GM19397 (cell line): Measurements from ENCODE around the gene REG1B.
"Not testable (repeated sequence)": the region's sequence is repeated elsewhere in the genome, so short reads cannot be mapped to it uniquely, and the experiment has no call there.

ENCODE experiments used
- ATAC-seq: cut with Tn5 transposase; IDR thresholded peaks from one replicate; pipeline ENCODE4 v1.9.1; 2021; ENCODE audit warnings: mild to moderate bottlenecking, moderate library complexity; ENCODE audit not compliant: unreplicated experiment

REG1B gene

GRCh38 chr2:79085382-79085781 lies 2.4 kb downstream of the REG1B start:
- no peak for ATAC-seq

DNA sequence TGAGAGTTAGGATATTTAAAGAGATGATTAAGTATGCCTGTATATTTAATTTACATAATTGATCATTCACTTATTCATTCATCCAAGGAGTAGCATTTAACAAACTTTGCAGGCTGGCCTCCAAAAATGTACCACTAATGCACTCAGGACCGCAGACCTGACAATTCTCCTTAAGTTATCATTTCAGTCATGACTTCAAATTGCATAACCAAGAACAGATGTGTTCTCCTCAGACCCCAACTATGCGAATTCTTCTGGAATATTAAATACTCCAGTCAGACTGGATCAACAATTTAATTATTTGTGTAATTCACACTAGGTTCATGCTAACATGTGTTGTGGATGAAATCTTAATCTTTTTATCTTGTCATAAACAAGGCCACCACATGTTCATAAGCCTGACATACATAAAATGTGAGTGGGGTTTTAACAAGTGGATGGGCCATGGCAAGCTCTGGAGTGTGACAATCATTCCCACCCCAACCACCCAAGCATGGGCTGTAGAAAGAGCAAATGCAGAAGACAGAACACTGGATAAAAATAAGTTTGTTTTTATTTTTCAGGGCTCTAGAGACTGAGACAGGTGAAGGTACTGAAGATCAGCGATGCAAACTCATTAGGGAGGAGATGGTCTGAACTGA lies 3.2 kb downstream of the REG1B start:
- ATAC-seq: no peak

DNA sequence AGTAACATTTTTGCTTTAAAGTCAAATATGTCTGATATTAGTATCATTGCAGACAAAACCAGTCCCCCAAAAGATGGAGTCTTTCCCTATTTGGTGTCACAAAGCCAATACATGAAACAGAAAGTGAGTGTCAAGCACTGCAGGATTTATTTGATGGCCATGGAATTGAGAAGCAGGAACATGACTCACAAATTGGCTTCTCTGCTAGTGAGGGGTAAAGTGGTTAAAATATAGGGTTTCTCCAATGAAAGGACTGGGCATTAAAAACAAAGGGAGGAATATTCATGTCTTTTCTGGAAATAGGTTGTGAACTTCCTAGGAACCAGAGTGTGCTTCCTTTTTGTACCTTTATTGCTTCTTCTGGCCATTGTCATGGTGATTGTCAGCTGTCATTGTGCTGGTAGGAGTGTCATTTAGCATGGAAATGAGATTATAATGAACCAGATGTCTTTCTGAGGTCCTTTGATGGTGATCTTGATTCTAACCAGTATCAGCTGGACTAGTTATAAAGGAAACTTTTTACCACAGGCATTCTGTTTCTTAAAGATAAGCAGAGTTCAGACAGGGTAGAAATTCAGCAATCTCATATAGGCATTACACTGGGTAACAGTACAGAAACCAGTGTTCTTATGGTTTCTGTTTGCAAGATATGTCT lies 4.1 kb downstream of the REG1B start:
- ATAC-seq: no peak

DNA sequence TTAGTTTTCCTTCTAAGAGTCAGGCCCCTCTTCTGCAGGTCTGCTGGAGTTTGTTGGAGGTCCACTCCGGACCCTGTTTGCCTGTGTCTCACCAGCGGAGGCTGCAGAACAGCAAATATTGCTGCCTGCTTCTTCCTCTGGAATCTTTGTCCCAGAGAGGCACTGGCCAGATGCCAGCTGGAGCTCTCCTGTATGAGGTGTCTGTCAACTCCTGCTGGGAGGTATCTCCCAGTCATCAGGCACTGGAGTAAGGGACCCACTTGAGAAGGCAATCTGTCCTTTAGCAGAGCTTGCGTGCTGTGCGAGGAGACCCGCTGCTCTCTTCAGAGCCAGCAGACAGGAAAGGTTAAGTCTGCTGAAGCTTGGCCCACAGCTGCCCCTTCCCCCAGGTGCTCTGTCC lies 4.8 kb downstream of the REG1B start:
- ATAC-seq: no peak

GRCh38 chr2:79071078-79071477 lies 16.7 kb downstream of the REG1B start:
- ATAC-seq: no peak

DNA sequence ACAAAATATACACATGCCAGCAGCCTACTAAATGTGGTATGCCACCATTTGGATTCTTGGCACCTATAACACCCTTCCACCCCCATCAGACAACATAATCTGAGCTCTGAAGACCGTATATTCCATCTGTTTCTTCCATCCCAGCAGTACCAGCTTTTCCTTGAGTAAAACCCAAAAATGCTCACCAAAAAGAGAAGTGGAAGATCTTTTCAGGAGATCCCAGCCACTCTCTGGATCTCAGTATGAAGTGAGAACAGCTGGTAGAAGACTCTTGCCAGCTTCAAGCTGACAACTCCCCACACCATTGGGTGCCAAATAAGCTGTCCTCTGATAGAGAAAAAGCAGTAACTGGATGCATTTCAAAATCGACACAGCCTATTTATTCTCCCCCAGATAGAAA lies 22.6 kb downstream of the REG1B start:
- ATAC-seq: no peak

GRCh38 chr2:79054769-79055168 lies 33.0 kb downstream of the REG1B start:
- ATAC-seq: not testable (repeated sequence)

DNA sequence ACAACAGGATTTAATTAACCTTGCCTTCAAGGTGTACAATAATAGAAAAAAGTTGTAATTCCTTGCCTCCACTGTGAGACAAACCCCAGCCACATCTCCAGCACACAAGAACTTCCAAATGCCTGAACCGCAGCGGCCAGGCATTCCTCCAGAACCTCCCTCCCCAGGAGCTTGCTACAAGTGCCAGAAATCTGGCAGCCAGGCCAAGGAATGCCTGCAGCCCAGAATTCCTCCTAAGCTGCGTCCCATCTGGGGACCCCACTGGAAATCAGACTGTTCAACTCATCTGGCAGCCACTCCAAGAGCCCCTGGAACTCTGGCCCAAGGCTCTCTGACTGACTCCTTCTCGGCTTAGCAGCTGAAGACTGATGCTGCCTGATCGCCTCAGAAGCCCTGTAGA lies 34.3 kb downstream of the REG1B start:
- ATAC-seq: not testable (repeated sequence)

- no peak for ATAC-seq
These were observed 46.8 kb downstream of the REG1B start for GRCh38 chr2:79041032-79041448.

DNA sequence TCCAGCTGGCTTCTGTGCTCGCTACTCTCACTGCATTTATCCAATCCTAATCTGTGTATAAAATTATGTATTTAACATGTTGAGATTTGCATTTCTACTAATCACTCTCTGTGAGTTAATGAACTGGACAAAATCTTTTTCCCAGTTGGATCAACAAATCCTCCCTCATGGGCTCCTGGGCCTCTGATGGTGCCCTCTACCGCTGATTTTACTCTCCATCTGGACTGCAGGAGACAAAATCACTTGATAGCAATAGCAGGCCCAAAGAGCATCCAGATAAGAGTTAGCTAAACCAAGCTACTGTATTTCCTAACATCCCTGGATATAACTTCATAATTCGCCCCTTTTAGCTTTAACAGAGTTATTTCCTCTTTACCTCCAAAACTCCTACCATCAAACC lies 47.8 kb downstream of the REG1B start:
- no peak for ATAC-seq
